ENCODE results near the gene GCSAML.

GRCh38 chr1:247574664-247575063, 25.7 kb downstream of the GCSAML start:
- TF ChIP-seq REST (IDR thresholded peaks at IDR 0.05; ENCODE audit: low read depth) (no peak), EP300 (IDR thresholded peaks at IDR 0.05; ENCODE audit: borderline replicate concordance) (no peak), CREB1 (IDR thresholded peaks at IDR 0.05; ENCODE audit: low read depth) (no peak), USF1 (IDR thresholded peaks at IDR 0.05) (no peak), MAX (IDR thresholded peaks at IDR 0.05) (no peak), RAD21 (IDR thresholded peaks at IDR 0.05; ENCODE audit: low read depth) (no peak), TAF1 (IDR thresholded peaks at IDR 0.05; ENCODE audit: low read depth) (no peak), ZBTB7A (IDR thresholded peaks at IDR 0.05; ENCODE audit: low read depth) (no peak), CEBPB (IDR thresholded peaks at IDR 0.05) (no peak), TCF12 (IDR thresholded peaks at IDR 0.05; ENCODE audit: low read depth) (no peak), TEAD4 (IDR thresholded peaks at IDR 0.05) (no peak), FOXM1 (IDR thresholded peaks at IDR 0.05; ENCODE audit: borderline replicate concordance, low read depth) (no peak), NFIC (IDR thresholded peaks at IDR 0.05) (no peak), EGR1 (IDR thresholded peaks at IDR 0.05) (no peak)
